Activated T-cell treated with anti-CD3 and anti-CD28 coated beads, Interleukin-2, amount 50 U/mL, for 4 hours (primary cell): ENCODE measurements around the gene BEST4. TPM values are rescaled to one million over a fixed set of nuclear protein-coding genes. Genes with fewer than 3 reads are reported as not detected.
"Not testable (repeated sequence)": the region's sequence is repeated elsewhere in the genome, so short reads cannot be mapped to it uniquely, and the experiment has no call there.

Experiments
- ATAC-seq, 2 donors: fragments of 200-7000 bp; cut with Tn5 transposase; one replicate each; pipeline ENCODE4 v1.10.0; 2021
- DNase-seq: peaks from one replicate; pipeline ENCODE4 v3.0.0-alpha.2; 2020
- H3K27me3 Mint-ChIP-seq: one replicate; pipeline ENCODE4 v1.8.0; 2021; ENCODE audit warnings: low read depth, mixed read lengths
- H3K36me3 Mint-ChIP-seq: one replicate; pipeline ENCODE4 v1.8.0; 2022; ENCODE audit warnings: mixed read lengths; ENCODE audit not compliant: insufficient read depth
- H3K4me1 Mint-ChIP-seq: one replicate; pipeline ENCODE4 v1.8.0; 2021; ENCODE audit warnings: low read depth, mixed read lengths
- H3K4me3 Mint-ChIP-seq: one replicate; pipeline ENCODE4 v1.8.0; 2021; ENCODE audit warnings: mild to moderate bottlenecking, moderate library complexity, mixed read lengths
- H3K9me3 Mint-ChIP-seq: one replicate; pipeline ENCODE4 v1.8.0; 2021; ENCODE audit warnings: mixed read lengths
- total RNA-seq, 3 donors: library from RNA; stranded (reverse); gene quantifications; one replicate each; pipeline ENCODE4 v1.2.1, GENCODE V29; 2021

The BEST4 gene
- total RNA-seq, 3 donors from 2014 or later: 0.53 to 0.63 (median 0.57) TPM

GRCh38 chr1:44822981-44823451, 35.0 kb upstream of the BEST4 start:
- no peak for ATAC-seq
- no peak for DNase-seq
- H3K9me3 Mint-ChIP-seq: no peaks in the 10 kb centered on the region
- H3K4me1 Mint-ChIP-seq: peaks cover 23% of the 10 kb centered on the region
- H3K27me3 Mint-ChIP-seq: no peaks in the 10 kb centered on the region
- no peak overlapping the region for H3K4me3 Mint-ChIP-seq
- no peaks in the 10 kb centered on the region for H3K36me3 Mint-ChIP-seq

- no peaks in the 10 kb centered on the region for H3K9me3 Mint-ChIP-seq
- no peak overlapping the region for H3K4me3 Mint-ChIP-seq
- H3K27me3 Mint-ChIP-seq: no peaks in the 10 kb centered on the region
- no peaks in the 10 kb centered on the region for H3K36me3 Mint-ChIP-seq
- no peak for ATAC-seq
- peaks cover 29% of the 10 kb centered on the region for H3K4me1 Mint-ChIP-seq
- DNase-seq: no peak
Measured at GRCh38 chr1:44822131-44822701, 34.2 kb upstream of the BEST4 start.

- H3K27me3 Mint-ChIP-seq: no peaks in the 10 kb centered on the region
- no peak for DNase-seq
- H3K4me3 Mint-ChIP-seq: no peak overlapping the region
- no peaks in the 10 kb centered on the region for H3K36me3 Mint-ChIP-seq
- H3K4me1 Mint-ChIP-seq: peaks cover 29% of the 10 kb centered on the region
- H3K9me3 Mint-ChIP-seq: no peaks in the 10 kb centered on the region
- no peak for ATAC-seq
Measured at GRCh38 chr1:44821240-44821715, 33.3 kb upstream of the BEST4 start.

- peak in 1 of 2 donors; percentile 12 for ATAC-seq
- H3K9me3 Mint-ChIP-seq: no peaks in the 10 kb centered on the region
- DNase-seq: no peak
- peak overlapping the region; percentile 89 for H3K4me3 Mint-ChIP-seq
- H3K27me3 Mint-ChIP-seq: no peaks in the 10 kb centered on the region
- no peaks in the 10 kb centered on the region for H3K36me3 Mint-ChIP-seq
- peaks cover 29% of the 10 kb centered on the region for H3K4me1 Mint-ChIP-seq
Measured at GRCh38 chr1:44820328-44821239, 32.6 kb upstream of the BEST4 start.

- no peaks in the 10 kb centered on the region for H3K27me3 Mint-ChIP-seq
- ATAC-seq (peak; percentile 91 to 93), DNase-seq (peak; percentile 68)
- peaks cover 6% of the 10 kb centered on the region for H3K36me3 Mint-ChIP-seq
- peak overlapping the region; percentile 89 for H3K4me3 Mint-ChIP-seq
- no peaks in the 10 kb centered on the region for H3K9me3 Mint-ChIP-seq
- H3K4me1 Mint-ChIP-seq: peaks cover 36% of the 10 kb centered on the region
Measured at GRCh38 chr1:44819608-44820327, 31.8 kb upstream of the BEST4 start.

GRCh38 chr1:44819196-44819607, 31.2 kb upstream of the BEST4 start:
- Mint-ChIP-seq H3K36me3 (peaks cover 6% of the 10 kb centered on the region), H3K27me3 (no peaks in the 10 kb centered on the region), H3K4me1 (peaks cover 38% of the 10 kb centered on the region), H3K4me3 (peak overlapping the region; percentile 89), H3K9me3 (no peaks in the 10 kb centered on the region)
- ATAC-seq: no peak
- DNase-seq: no peak

- Mint-ChIP-seq H3K27me3 (no peaks in the 10 kb centered on the region), H3K9me3 (no peaks in the 10 kb centered on the region), H3K4me3 (peak overlapping the region; percentile 20), H3K36me3 (peaks cover 6% of the 10 kb centered on the region), H3K4me1 (peaks cover 44% of the 10 kb centered on the region)
- no peak for DNase-seq
- ATAC-seq: no peak
Measured at GRCh38 chr1:44817771-44818495, 30.0 kb upstream of the BEST4 start.

- no peak for ATAC-seq
- H3K4me1 Mint-ChIP-seq: peaks cover 44% of the 10 kb centered on the region
- H3K36me3 Mint-ChIP-seq: peaks cover 6% of the 10 kb centered on the region
- DNase-seq: no peak
- H3K9me3 Mint-ChIP-seq: no peaks in the 10 kb centered on the region
- H3K27me3 Mint-ChIP-seq: no peaks in the 10 kb centered on the region
- peak overlapping the region; percentile 20 for H3K4me3 Mint-ChIP-seq
Measured at GRCh38 chr1:44817307-44817706, 29.3 kb upstream of the BEST4 start.

GRCh38 chr1:44815926-44816325, 28.0 kb upstream of the BEST4 start:
- not testable (repeated sequence) for H3K27me3 Mint-ChIP-seq, H3K9me3 Mint-ChIP-seq, H3K4me3 Mint-ChIP-seq, DNase-seq, H3K36me3 Mint-ChIP-seq, ATAC-seq
- H3K4me1 Mint-ChIP-seq: peaks cover 54% of the 10 kb centered on the region

- ATAC-seq (no peak), DNase-seq (no peak)
- H3K4me1 Mint-ChIP-seq: peaks cover 64% of the 10 kb centered on the region
- peak overlapping the region; percentile 35 for H3K4me3 Mint-ChIP-seq
- peaks cover 14% of the 10 kb centered on the region for H3K36me3 Mint-ChIP-seq
- no peaks in the 10 kb centered on the region for H3K27me3 Mint-ChIP-seq
- H3K9me3 Mint-ChIP-seq: no peaks in the 10 kb centered on the region
Measured at GRCh38 chr1:44812822-44813543, 25.0 kb upstream of the BEST4 start.

GRCh38 chr1:44811234-44811633, 23.3 kb upstream of the BEST4 start:
- no peak for DNase-seq

GRCh38 chr1:44810762-44811105, 22.8 kb upstream of the BEST4 start:
- H3K9me3 Mint-ChIP-seq, DNase-seq, ATAC-seq, H3K27me3 Mint-ChIP-seq: not testable (repeated sequence)
- Mint-ChIP-seq H3K4me1 (peaks cover 74% of the 10 kb centered on the region), H3K36me3 (peaks cover 26% of the 10 kb centered on the region), H3K4me3 (peak overlapping the region; percentile 71)

More at GRCh38 chr1:44811234-44811633, 23.3 kb upstream of the BEST4 start:
- Mint-ChIP-seq H3K9me3 (no peaks in the 10 kb centered on the region), H3K4me3 (peak overlapping the region; percentile 71), H3K36me3 (peaks cover 25% of the 10 kb centered on the region), H3K4me1 (peaks cover 74% of the 10 kb centered on the region), H3K27me3 (no peaks in the 10 kb centered on the region)
- no peak for ATAC-seq

GRCh38 chr1:44810101-44810761, 22.3 kb upstream of the BEST4 start:
- H3K36me3 Mint-ChIP-seq: peaks cover 30% of the 10 kb centered on the region
- peaks cover 77% of the 10 kb centered on the region for H3K4me1 Mint-ChIP-seq
- H3K4me3 Mint-ChIP-seq: peak overlapping the region; percentile 71
- ATAC-seq: no peak
- H3K9me3 Mint-ChIP-seq: no peaks in the 10 kb centered on the region
- peak; percentile 37 for DNase-seq
- H3K27me3 Mint-ChIP-seq: no peaks in the 10 kb centered on the region
